ENCODE measurements around the gene HDAC1.

DNA sequence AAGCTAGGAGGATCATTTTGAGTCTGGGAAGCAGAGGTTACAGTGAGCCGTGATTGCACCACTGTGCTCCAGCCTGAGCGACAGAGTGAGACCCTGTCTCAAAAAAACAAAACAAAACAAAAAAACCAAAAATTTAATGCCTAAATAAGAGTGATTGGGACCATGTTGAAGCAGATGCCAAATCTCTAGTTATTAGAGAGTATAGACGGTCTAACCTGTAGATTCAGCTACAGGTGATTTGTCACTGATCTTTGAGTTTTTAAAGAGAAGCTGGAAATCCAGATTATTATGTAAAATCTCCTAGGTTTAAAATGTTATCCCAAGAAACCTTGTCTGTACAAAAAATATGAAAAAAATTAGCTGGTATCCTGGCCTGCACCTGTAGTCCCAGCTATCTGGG lies 11.5 kb downstream of the HDAC1 start:
- TF ChIP-seq, protein P1, sequence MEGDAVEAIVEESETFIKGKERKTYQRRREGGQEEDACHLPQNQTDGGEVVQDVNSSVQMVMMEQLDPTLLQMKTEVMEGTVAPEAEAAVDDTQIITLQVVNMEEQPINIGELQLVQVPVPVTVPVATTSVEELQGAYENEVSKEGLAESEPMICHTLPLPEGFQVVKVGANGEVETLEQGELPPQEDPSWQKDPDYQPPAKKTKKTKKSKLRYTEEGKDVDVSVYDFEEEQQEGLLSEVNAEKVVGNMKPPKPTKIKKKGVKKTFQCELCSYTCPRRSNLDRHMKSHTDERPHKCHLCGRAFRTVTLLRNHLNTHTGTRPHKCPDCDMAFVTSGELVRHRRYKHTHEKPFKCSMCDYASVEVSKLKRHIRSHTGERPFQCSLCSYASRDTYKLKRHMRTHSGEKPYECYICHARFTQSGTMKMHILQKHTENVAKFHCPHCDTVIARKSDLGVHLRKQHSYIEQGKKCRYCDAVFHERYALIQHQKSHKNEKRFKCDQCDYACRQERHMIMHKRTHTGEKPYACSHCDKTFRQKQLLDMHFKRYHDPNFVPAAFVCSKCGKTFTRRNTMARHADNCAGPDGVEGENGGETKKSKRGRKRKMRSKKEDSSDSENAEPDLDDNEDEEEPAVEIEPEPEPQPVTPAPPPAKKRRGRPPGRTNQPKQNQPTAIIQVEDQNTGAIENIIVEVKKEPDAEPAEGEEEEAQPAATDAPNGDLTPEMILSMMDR (IDR thresholded peaks at IDR 0.05), result no peak
- no peak for TF ChIP-seq ZFX (IDR thresholded peaks at IDR 0.05; ENCODE audit: borderline replicate concordance)
